HCT116 (cell line): ENCODE data around the gene HCRTR1. TPM values are rescaled to one million over a fixed set of nuclear protein-coding genes. Genes with fewer than 3 reads are reported as not detected.

Experiments
- ATAC-seq: fragments of 200-7000 bp; cut with Tn5 transposase; 2 replicates; pipeline ENCODE4 v1.9.1; 2020; ENCODE audit warnings: mild to moderate bottlenecking, moderate library complexity
- BruUV-seq: library from RNA; stranded (reverse); fragments of 400-500 nt; replicated peaks from 2 replicates; lab custom pipeline; 2021; lab: Mats Ljungman, UMichigan
- CTCF ChIA-PET: fragments of 300-600 bp; sonication (Branson Sonifier 250); formaldehyde crosslinking; loops from one replicate; lab custom pipeline; 2021; ENCODE audit warnings: antibody characterized with exemption; lab: Charles Lee
- POLR2A ChIA-PET: fragments of 300-600, 350-600 bp; sonication (Branson Sonifier 250); formaldehyde crosslinking; loops from one replicate; lab custom pipeline; 2021; ENCODE audit warnings: antibody characterized with exemption; lab: Charles Lee
- RAD21 ChIA-PET, 2 experiments: fragments of 300-600 bp; sonication (Branson Sonifier 250); formaldehyde crosslinking; loops; one replicate each; lab custom pipeline; 2023; ENCODE audit warnings: low total read pairs in 2 of 2; ENCODE audit not compliant: uncharacterized antibody in 2 of 2, unreplicated experiment in 2 of 2, low non-redundant PET in 1 of 2; lab: Charles Lee
- DNase-seq: peaks from one replicate; pipeline ENCODE4 v3.0.0-alpha.2; 2010; ENCODE audit warnings: low read depth, low spot score
- H2AFZ ChIP-seq: fragments of 200-600 bp; shearing (Covaris generic), sonication (generic); 2 replicates; pipeline ENCODE4 v1.6.1; 2017; ENCODE audit warnings: low read depth, mixed run types, mixed read lengths, antibody characterized with exemption, low read length; ENCODE audit not compliant: poor library complexity, severe bottlenecking
- H3K27ac ChIP-seq: 2 replicates; pipeline ENCODE4 v1.5.1; 2012; ENCODE audit warnings: low read depth, low read length
- H3K27me3 ChIP-seq: fragments of 200-600 bp; sonication (generic); 2 replicates; pipeline ENCODE4 v1.6.1; 2016; ENCODE audit warnings: mixed run types, low read length, mixed read lengths; ENCODE audit not compliant: insufficient read depth
- H3K36me3 ChIP-seq, 2 experiments: fragments of 200-500 bp in 1 of 2; fragments of 200-600 bp in 1 of 2; sonication (Bioruptor generic) in 1 of 2; sonication (generic) in 1 of 2; 2 replicates each; pipeline versions ENCODE4 v1.5.1 to v1.6.1; 2014 to 2016; ENCODE audit warnings: low read length in 2 of 2, inconsistent platforms in 1 of 2, mixed read lengths in 1 of 2, mixed run types in 1 of 2; ENCODE audit not compliant: insufficient read depth in 2 of 2, control insufficient read depth in 1 of 2
- H3K4me1 ChIP-seq, 2 experiments: fragments of 200-600 bp in 1 of 2; sonication (generic) in 1 of 2; 2 replicates each; pipeline versions ENCODE4 v1.5.1 to v1.6.1; 2012 to 2017; ENCODE audit warnings: low read length in 2 of 2, inconsistent platforms in 1 of 2, mild to moderate bottlenecking in 1 of 2, mixed read lengths in 1 of 2, mixed run types in 1 of 2, moderate library complexity in 1 of 2; ENCODE audit not compliant: insufficient read depth in 2 of 2, control insufficient read depth in 1 of 2
- H3K4me2 ChIP-seq: fragments of 200-600 bp; sonication (generic); 2 replicates; pipeline ENCODE4 v1.6.1; 2017; ENCODE audit warnings: mixed run types, low read length, mixed read lengths
- H3K4me3 ChIP-seq, 2 experiments: fragments of 200-600 bp in 1 of 2; sonication (generic) in 1 of 2; replicated peaks in 1 of 2; 2 replicates each; pipeline ENCODE4 v1.5.1; 2011 to 2016; ENCODE audit warnings: low read length in 2 of 2, control low read depth in 1 of 2, low read depth in 1 of 2, mild to moderate bottlenecking in 1 of 2, mixed read lengths in 1 of 2, mixed run types in 1 of 2
- H3K79me2 ChIP-seq: fragments of 200-600 bp; sonication (generic); 2 replicates; pipeline ENCODE4 v1.6.1; 2017; ENCODE audit warnings: mild to moderate bottlenecking, mixed run types, low read length, moderate library complexity, mixed read lengths; ENCODE audit not compliant: insufficient read depth
- H3K9ac ChIP-seq: fragments of 200-600 bp; sonication (generic); 2 replicates; pipeline ENCODE4 v1.6.1; 2016; ENCODE audit warnings: low read length, mixed read lengths
- H3K9me2 ChIP-seq: fragments of 200-600 bp; sonication (generic), shearing (Covaris generic); 2 replicates; pipeline ENCODE4 v1.6.1; 2017; ENCODE audit warnings: mixed run types, mild to moderate bottlenecking, moderate library complexity; ENCODE audit not compliant: insufficient read depth
- H3K9me3 ChIP-seq, 2 experiments: fragments of 200-500 bp in 1 of 2; fragments of 200-600 bp in 1 of 2; sonication (Bioruptor generic) in 1 of 2; sonication (generic) in 1 of 2; 2 replicates each; pipeline ENCODE4 v1.6.1; 2014 to 2017; ENCODE audit warnings: low read length in 2 of 2, mixed read lengths in 2 of 2, inconsistent platforms in 1 of 2, low read depth in 1 of 2, mild to moderate bottlenecking in 1 of 2, mixed run types in 1 of 2, moderate library complexity in 1 of 2; ENCODE audit not compliant: control insufficient read depth in 1 of 2, insufficient read depth in 1 of 2
- H4K20me1 ChIP-seq: fragments of 200-600 bp; sonication (generic), shearing (Covaris generic); 2 replicates; pipeline ENCODE4 v1.6.1; 2017; ENCODE audit warnings: mixed run types, mild to moderate bottlenecking, moderate library complexity; ENCODE audit not compliant: insufficient read depth
- ATF3 ChIP-seq: IDR thresholded peaks from 2 replicates; pipeline ENCODE4 v1.6.1; 2012
- CBX3 ChIP-seq: IDR thresholded peaks from 2 replicates; pipeline ENCODE4 v1.6.1; 2012; ENCODE audit warnings: low read depth
- CEBPB ChIP-seq: IDR thresholded peaks from 2 replicates; pipeline ENCODE4 v1.6.1; 2012; ENCODE audit warnings: low read depth
- ELF1 ChIP-seq: IDR thresholded peaks from 2 replicates; pipeline ENCODE4 v1.6.1; 2012; ENCODE audit warnings: low read depth, borderline replicate concordance
- EZH2 ChIP-seq: fragments of 200-600 bp; sonication (generic); IDR thresholded peaks from 2 replicates; pipeline ENCODE4 v1.6.1; 2017; ENCODE audit warnings: antibody characterized with exemption, mixed run types
- EZH2phosphoT487 ChIP-seq: fragments of 200-600 bp; IDR thresholded peaks from 2 replicates; pipeline ENCODE4 v1.6.1; 2018; ENCODE audit warnings: antibody characterized with exemption, borderline replicate concordance
- FOSL1 ChIP-seq: IDR thresholded peaks from 2 replicates; pipeline ENCODE4 v1.6.1; 2012; ENCODE audit warnings: low read depth
- JUND ChIP-seq: IDR thresholded peaks from 2 replicates; pipeline ENCODE4 v1.6.1; 2012
- POLR2AphosphoS5 ChIP-seq: IDR thresholded peaks from 2 replicates; pipeline ENCODE4 v1.6.1; 2011; ENCODE audit warnings: mild to moderate bottlenecking, low read depth, low read length, moderate library complexity
- RAD21 ChIP-seq: IDR thresholded peaks from 2 replicates; pipeline ENCODE4 v1.6.1; 2012; ENCODE audit warnings: low read depth, mild to moderate bottlenecking
- REST ChIP-seq: IDR thresholded peaks from 2 replicates; pipeline ENCODE4 v1.6.1; 2012; ENCODE audit warnings: low read depth
- SIN3A ChIP-seq: IDR thresholded peaks from 2 replicates; pipeline ENCODE4 v1.6.1; 2012; ENCODE audit warnings: low read depth
- SP1 ChIP-seq: IDR thresholded peaks from 2 replicates; pipeline ENCODE4 v1.6.1; 2012; ENCODE audit warnings: low read depth
- SRF ChIP-seq: IDR thresholded peaks from 2 replicates; pipeline ENCODE4 v1.6.1; 2012; ENCODE audit warnings: low read depth
- YY1 ChIP-seq: IDR thresholded peaks from 2 replicates; pipeline ENCODE4 v1.6.1; 2011; ENCODE audit warnings: low read length, low read depth, moderate library complexity, mild to moderate bottlenecking; ENCODE audit not compliant: insufficient replicate concordance; ENCODE audit errors: extremely low read depth
- ZBTB33 ChIP-seq: IDR thresholded peaks from 2 replicates; pipeline ENCODE4 v1.6.1; 2011; ENCODE audit warnings: mild to moderate bottlenecking, low read length, moderate library complexity; ENCODE audit not compliant: insufficient replicate concordance; ENCODE audit errors: extremely low read depth
- ZFX ChIP-seq: fragments of 450-650 bp; IDR thresholded peaks from 2 replicates; pipeline ENCODE4 v1.6.1; 2017
- ZNF274 ChIP-seq: fragments of 200-500 bp; sonication (Bioruptor generic); IDR thresholded peaks from 2 replicates; pipeline ENCODE4 v1.6.1; 2014; ENCODE audit warnings: mild to moderate bottlenecking, low read depth, low read length, inconsistent platforms
- intact Hi-C: fragments of 100-400 bp; cut with micrococcal nuclease; formaldehyde crosslinking; loops from 2 replicates; pipeline ENCODE4 v1.10.0; 2022
- total RNA-seq: library from RNA; stranded (reverse); gene quantifications from one replicate; pipeline ENCODE4 v1.2.1, GENCODE V29; 2021; ENCODE audit not compliant: unreplicated experiment

HCRTR1 gene
- total RNA-seq, 1 experiment from 2014 or later: not detected

GRCh38 chr1:31660871-31661455 is 43.5 kb downstream of the HCRTR1 start:
- Histone ChIP-seq H4K20me1 (no peaks in the 10 kb centered on the region), H3K9ac (no peak overlapping the region)
- no peak for DNase-seq
- BruUV-seq: no TSS peak
- no peak for TF ChIP-seq ZFX
- no peak for TF ChIP-seq SRF
- no peak for TF ChIP-seq CEBPB
- TF ChIP-seq FOSL1: no peak
- TF ChIP-seq EZH2phosphoT487: no peak
- TF ChIP-seq EZH2: no peak
- no peak for TF ChIP-seq ATF3
- no peak for TF ChIP-seq ELF1
- no peak for TF ChIP-seq SIN3A
- TF ChIP-seq YY1: no peak
- no peak for TF ChIP-seq CBX3
- no peak for TF ChIP-seq ZNF274
- TF ChIP-seq SP1: no peak
- TF ChIP-seq RAD21: no peak
- no peak for TF ChIP-seq JUND
- no peak for TF ChIP-seq REST
- no peak for TF ChIP-seq POLR2AphosphoS5
- no peak for TF ChIP-seq ZBTB33
- TF ChIP-seq, all 23 proteins: peak for 0
- Histone ChIP-seq H3K27me3 (no peaks in the 10 kb centered on the region), H3K4me3 (no peak overlapping the region), H3K9me2 (no peaks in the 10 kb centered on the region), H3K36me3 (no peaks in the 10 kb centered on the region), H3K4me2 (no peak overlapping the region), H3K4me1 (no peaks in the 10 kb centered on the region; a peak in 1 of 4 replicates), H3K79me2 (no peaks in the 10 kb centered on the region), H3K9me3 (no peaks in the 10 kb centered on the region), H2AFZ (no peak overlapping the region), H3K27ac (no peak overlapping the region)
- ChIA-PET CTCF (interaction anchor here (6.0 kb wide), 1 partner anchor 128 kb away, joined by 105 read pairs; no protein-coding TSS in a partner anchor), RAD21 (interaction anchor here in 1 of 2 experiments (1.4 kb wide), 1 partner anchor 128 kb away, joined by 6 read pairs; no protein-coding TSS in a partner anchor), POLR2A (interaction anchor here (0.7 kb wide), 1 partner anchor 128 kb away, joined by 4 read pairs; no protein-coding TSS in a partner anchor)
- ATAC-seq: no peak
- intact Hi-C loops: loop anchor here (10.0 kb wide), 1 partner anchor 304 kb away; no protein-coding TSS in a partner anchor
